Lower lobe of right lung (tissue), 2 donors: ENCODE data around the gene OPN5. TPM values are rescaled to one million over a fixed set of nuclear protein-coding genes. Genes with fewer than 3 reads are reported as not detected.

Experiments
- ATAC-seq, 2 donors: fragments of 200-7000 bp; cut with Tn5 transposase; one replicate each; pipeline ENCODE4 v1.9.1; 2020 to 2022; ENCODE audit warnings: mild to moderate bottlenecking in 2 of 2, moderate library complexity in 2 of 2
- DNase-seq: peaks from one replicate; pipeline ENCODE4 v3.0.0-alpha.2; 2020
- H3K27ac ChIP-seq: fragments of 200-600 bp; one replicate; pipeline ENCODE4 v1.8.0; 2022
- H3K27me3 ChIP-seq: fragments of 200-600 bp; one replicate; pipeline ENCODE4 v1.8.0; 2022; ENCODE audit warnings: low read depth
- H3K36me3 ChIP-seq: fragments of 200-600 bp; one replicate; pipeline ENCODE4 v1.8.0; 2022; ENCODE audit warnings: mild to moderate bottlenecking
- H3K4me1 ChIP-seq: fragments of 200-600 bp; one replicate; pipeline ENCODE4 v1.8.0; 2022
- H3K4me3 ChIP-seq: fragments of 200-600 bp; one replicate; pipeline ENCODE4 v1.8.0; 2022; ENCODE audit warnings: mild to moderate bottlenecking
- H3K9me3 ChIP-seq: fragments of 200-600 bp; one replicate; pipeline ENCODE4 v1.8.0; 2022
- intact Hi-C: fragments of 100-400 bp; cut with DNase I; formaldehyde crosslinking; loops from one replicate; pipeline ENCODE4 v1.11.0; 2022
- total RNA-seq: library from RNA; stranded (reverse); fragmentation: NEBNext Ultra II Directional; extraction: Animal tissue kit (Norgen Biotek cat#: 25700); gene quantifications from one replicate; pipeline ENCODE4 v1.2.1, GENCODE V29; 2021
- TF ChIP-seq, protein P1 (sequence below): fragments of 200-600 bp; IDR thresholded peaks from one replicate; pipeline ENCODE4 v1.8.0; 2022; ENCODE audit warnings: antibody characterized with exemption, mild to moderate bottlenecking
- donor health status: DM: no; HTN: yes; CAD: no; lungs with severe emphysema.

OPN5 gene
- total RNA-seq, 1 donor from 2014 or later: not detected

DNA sequence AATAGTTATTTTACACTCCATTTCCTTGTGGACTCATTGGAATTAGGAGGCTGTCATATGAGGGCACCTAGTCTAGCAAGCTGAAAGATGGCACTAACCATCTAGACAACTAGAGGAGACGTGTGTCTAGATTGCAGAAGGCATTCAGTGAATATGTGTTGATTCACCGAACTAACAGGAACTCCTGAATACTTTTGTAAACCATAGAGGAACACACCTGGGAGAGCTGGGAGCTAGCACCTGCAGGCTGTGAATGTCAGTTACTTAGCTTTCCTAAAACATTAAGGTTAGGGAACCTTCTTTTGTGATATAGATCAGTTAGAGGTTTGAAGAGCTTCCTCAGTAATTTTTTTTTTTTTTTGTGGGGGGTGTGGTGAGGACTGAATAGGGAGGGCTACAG, 7.7 kb downstream of the OPN5 start:
- H3K36me3 ChIP-seq: no peaks in the 10 kb centered on the region
- H3K27ac ChIP-seq: no peak overlapping the region
- ATAC-seq (no peak), DNase-seq (no peak)
- no peak overlapping the region for H3K4me3 ChIP-seq
- peaks cover 9% of the 10 kb centered on the region for H3K4me1 ChIP-seq
- H3K27me3 ChIP-seq: no peaks in the 10 kb centered on the region
- TF ChIP-seq, protein P1, sequence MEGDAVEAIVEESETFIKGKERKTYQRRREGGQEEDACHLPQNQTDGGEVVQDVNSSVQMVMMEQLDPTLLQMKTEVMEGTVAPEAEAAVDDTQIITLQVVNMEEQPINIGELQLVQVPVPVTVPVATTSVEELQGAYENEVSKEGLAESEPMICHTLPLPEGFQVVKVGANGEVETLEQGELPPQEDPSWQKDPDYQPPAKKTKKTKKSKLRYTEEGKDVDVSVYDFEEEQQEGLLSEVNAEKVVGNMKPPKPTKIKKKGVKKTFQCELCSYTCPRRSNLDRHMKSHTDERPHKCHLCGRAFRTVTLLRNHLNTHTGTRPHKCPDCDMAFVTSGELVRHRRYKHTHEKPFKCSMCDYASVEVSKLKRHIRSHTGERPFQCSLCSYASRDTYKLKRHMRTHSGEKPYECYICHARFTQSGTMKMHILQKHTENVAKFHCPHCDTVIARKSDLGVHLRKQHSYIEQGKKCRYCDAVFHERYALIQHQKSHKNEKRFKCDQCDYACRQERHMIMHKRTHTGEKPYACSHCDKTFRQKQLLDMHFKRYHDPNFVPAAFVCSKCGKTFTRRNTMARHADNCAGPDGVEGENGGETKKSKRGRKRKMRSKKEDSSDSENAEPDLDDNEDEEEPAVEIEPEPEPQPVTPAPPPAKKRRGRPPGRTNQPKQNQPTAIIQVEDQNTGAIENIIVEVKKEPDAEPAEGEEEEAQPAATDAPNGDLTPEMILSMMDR: no peak
- H3K9me3 ChIP-seq: no peaks in the 10 kb centered on the region
- intact Hi-C loops: no loop called here

DNA sequence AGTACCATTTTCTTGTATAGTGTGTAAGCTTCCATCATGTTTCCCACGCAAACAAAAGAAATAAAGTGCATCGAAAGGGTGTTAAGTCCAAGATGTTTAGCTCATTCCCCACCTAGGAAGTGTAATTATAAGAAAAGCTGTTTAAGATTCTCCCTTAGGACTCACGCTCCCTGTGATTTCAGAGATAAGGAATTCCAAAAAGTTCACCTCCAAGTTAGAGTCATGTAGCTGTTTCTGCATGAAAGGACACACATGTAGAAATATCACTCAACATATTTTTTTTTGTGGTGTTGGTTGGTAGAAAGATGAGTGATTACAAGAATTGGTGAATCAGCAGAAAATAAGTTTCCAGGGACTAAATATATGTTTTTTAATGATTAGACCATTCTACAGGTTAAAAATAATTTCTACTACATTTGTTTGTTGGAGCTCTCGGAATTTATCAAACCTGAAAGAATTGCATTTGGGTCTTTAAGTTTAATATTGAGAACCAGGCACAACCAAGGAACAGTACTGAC, 10.4 kb downstream of the OPN5 start:
- Histone ChIP-seq H3K4me1 (peaks cover 9% of the 10 kb centered on the region), H3K9me3 (no peaks in the 10 kb centered on the region), H3K27me3 (no peaks in the 10 kb centered on the region), H3K27ac (no peak overlapping the region), H3K4me3 (no peak overlapping the region), H3K36me3 (no peaks in the 10 kb centered on the region)
- intact Hi-C loops: no loop called here
- ATAC-seq (no peak), DNase-seq (no peak)
- TF ChIP-seq, protein P1: no peak

DNA sequence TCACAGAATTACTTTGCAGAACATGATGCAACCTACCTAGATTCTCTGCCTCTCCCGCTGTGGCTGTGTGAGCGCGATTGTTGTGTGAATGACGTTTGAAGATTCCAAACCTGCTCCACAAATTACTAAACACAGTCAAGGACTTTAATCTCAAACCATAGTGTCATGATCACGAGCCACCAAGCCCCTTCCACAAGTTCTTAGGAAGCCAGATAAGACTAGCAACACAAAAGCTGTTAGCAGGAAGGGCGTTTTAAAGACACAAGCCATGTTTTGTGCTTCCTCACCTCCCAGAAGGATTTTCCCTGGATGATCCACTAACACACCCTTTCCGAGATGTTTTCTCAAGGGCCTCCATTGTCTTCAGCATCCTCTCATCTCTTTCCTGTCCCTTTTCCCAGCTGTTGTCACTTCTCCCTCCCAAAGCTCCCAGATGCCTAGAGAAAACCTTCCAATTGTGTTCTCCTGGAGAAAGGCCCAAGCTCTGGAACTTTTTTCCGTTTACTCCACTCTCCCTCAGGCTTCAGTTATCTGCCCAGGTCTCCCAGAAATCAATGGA, 12.8 kb downstream of the OPN5 start:
- TF ChIP-seq, protein P1: no peak
- Histone ChIP-seq H3K4me1 (no peaks in the 10 kb centered on the region), H3K9me3 (no peaks in the 10 kb centered on the region), H3K4me3 (no peak overlapping the region), H3K27me3 (no peaks in the 10 kb centered on the region), H3K27ac (no peak overlapping the region), H3K36me3 (no peaks in the 10 kb centered on the region)
- ATAC-seq: no peak
- no peak for DNase-seq
- intact Hi-C loops: no loop called here

DNA sequence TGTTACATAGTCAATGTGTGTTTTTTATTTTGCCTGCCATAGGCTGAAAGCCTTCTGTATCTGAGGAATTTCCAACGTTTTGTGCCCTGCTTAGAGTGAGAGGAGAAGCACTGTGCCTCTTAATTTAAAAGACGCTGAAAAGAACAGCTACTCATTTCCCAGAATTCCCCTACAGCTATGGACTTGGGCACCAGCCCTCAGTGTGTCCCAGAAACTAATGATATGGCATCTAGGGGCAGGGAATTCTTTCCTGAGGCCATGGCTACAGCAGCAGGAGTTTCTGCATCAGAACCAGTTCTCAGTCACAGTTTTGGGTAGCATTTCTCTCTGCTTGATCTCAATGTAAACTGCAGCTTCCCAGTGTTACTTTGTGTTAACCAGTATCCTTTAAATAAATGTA, 20.2 kb downstream of the OPN5 start:
- Histone ChIP-seq H3K4me1 (no peaks in the 10 kb centered on the region), H3K36me3 (no peaks in the 10 kb centered on the region), H3K27me3 (no peaks in the 10 kb centered on the region), H3K4me3 (no peak overlapping the region), H3K27ac (no peak overlapping the region), H3K9me3 (no peaks in the 10 kb centered on the region)
- TF ChIP-seq, protein P1: no peak
- DNase-seq (no peak), ATAC-seq (no peak)
- intact Hi-C loops: no loop called here

DNA sequence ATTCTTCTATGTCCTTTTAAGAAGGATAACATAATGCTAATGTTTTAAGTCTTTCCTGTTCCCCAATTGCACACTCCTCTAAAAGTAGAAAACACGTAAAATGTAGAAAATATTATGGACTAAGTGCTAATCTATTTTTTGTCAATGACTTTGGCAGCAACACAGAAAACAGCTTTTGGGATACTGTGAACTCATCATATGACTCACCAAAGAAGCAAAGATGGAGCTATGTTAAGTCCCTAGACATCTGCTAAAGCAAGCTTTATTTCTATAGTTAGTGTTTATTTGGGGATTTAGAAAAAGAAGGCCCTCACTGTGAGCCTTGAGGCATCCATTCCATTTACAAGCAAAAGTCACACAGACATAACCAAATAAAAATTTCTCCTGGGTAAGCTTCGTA, 23.0 kb downstream of the OPN5 start:
- intact Hi-C loops: no loop called here
- ATAC-seq (no peak), DNase-seq (no peak)
- H3K4me3 ChIP-seq: no peak overlapping the region
- no peaks in the 10 kb centered on the region for H3K4me1 ChIP-seq
- H3K27me3 ChIP-seq: no peaks in the 10 kb centered on the region
- H3K9me3 ChIP-seq: no peaks in the 10 kb centered on the region
- no peaks in the 10 kb centered on the region for H3K36me3 ChIP-seq
- no peak overlapping the region for H3K27ac ChIP-seq
- TF ChIP-seq, protein P1: no peak
